Osteocyte (in vitro differentiated cells): Measurements from ENCODE around the gene CES4A. TPM values are rescaled to one million over a fixed set of nuclear protein-coding genes. Genes with fewer than 3 reads are reported as not detected.

Experiments
- DNase-seq: peaks from one replicate; pipeline ENCODE4 v3.0.0; 2021; ENCODE audit warnings: mixed read lengths; ENCODE audit not compliant: unreplicated experiment; ENCODE audit errors: extremely low spot score
- H3K27ac Mint-ChIP-seq: one replicate; pipeline ENCODE4 v1.8.0; 2021; ENCODE audit warnings: mild to moderate bottlenecking, mixed read lengths; ENCODE audit not compliant: unreplicated experiment
- H3K27me3 Mint-ChIP-seq: one replicate; pipeline ENCODE4 v1.8.0; 2021; ENCODE audit warnings: mixed read lengths; ENCODE audit not compliant: unreplicated experiment
- H3K36me3 Mint-ChIP-seq: one replicate; pipeline ENCODE4 v1.8.0; 2021; ENCODE audit warnings: mixed read lengths; ENCODE audit not compliant: unreplicated experiment
- H3K4me1 Mint-ChIP-seq: one replicate; pipeline ENCODE4 v1.8.0; 2021; ENCODE audit warnings: mixed read lengths; ENCODE audit not compliant: unreplicated experiment
- H3K4me3 Mint-ChIP-seq: one replicate; pipeline ENCODE4 v1.8.0; 2021; ENCODE audit warnings: mild to moderate bottlenecking, moderate library complexity, mixed read lengths; ENCODE audit not compliant: unreplicated experiment
- H3K9me3 Mint-ChIP-seq: one replicate; pipeline ENCODE4 v1.8.0; 2021; ENCODE audit warnings: mixed read lengths; ENCODE audit not compliant: unreplicated experiment
- total RNA-seq: library from RNA; stranded (reverse); gene quantifications from 2 replicates; pipeline ENCODE4 v1.2.1, GENCODE V29; 2021
- TF ChIP-seq, protein P1 (sequence below): fragments of 200-600 bp; sonication (generic); IDR thresholded peaks from 2 replicates; pipeline ENCODE4 v1.5.0; 2021; ENCODE audit warnings: antibody characterized with exemption, mild to moderate bottlenecking, moderate library complexity

CES4A gene
- total RNA-seq, 1 donor from 2014 or later, result 3.8 TPM

DNA sequence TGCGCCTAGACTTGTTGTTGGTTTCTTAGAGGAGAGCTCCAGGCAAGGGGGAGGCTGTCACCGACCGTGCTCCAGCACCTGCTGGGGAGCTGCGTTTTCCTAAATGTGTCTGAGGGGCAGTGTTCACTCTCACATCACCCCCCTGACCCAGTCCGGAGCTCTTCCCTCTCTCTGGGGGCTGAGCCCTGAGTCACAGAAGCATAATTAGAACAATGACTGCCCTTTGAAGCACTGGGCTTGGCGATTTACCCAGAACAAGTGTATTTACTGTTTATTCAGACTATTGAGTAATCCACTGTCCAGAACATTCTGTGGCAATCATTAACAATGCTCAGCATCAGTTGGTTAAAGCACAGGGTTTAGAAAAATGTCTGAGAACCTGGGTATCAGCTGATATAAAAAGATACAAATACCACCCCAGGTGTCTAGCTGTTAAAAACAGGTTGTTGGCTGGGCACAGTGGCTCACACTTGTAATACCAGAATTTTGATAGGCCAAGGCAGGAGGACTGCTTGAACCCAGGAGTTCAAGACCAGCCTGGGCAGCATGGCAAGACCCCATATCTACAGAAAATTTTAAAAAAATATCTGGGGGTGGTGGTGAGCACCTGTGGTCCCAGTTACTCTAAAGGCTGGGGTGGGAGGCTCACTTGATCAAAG lies 8.1 kb downstream of the CES4A start:
- Mint-ChIP-seq H3K27ac (no peak overlapping the region), H3K27me3 (peaks cover 3% of the 10 kb centered on the region), H3K36me3 (no peaks in the 10 kb centered on the region), H3K4me1 (peaks cover 5% of the 10 kb centered on the region), H3K9me3 (no peaks in the 10 kb centered on the region), H3K4me3 (no peak overlapping the region)
- DNase-seq, result no peak
- TF ChIP-seq, protein P1, sequence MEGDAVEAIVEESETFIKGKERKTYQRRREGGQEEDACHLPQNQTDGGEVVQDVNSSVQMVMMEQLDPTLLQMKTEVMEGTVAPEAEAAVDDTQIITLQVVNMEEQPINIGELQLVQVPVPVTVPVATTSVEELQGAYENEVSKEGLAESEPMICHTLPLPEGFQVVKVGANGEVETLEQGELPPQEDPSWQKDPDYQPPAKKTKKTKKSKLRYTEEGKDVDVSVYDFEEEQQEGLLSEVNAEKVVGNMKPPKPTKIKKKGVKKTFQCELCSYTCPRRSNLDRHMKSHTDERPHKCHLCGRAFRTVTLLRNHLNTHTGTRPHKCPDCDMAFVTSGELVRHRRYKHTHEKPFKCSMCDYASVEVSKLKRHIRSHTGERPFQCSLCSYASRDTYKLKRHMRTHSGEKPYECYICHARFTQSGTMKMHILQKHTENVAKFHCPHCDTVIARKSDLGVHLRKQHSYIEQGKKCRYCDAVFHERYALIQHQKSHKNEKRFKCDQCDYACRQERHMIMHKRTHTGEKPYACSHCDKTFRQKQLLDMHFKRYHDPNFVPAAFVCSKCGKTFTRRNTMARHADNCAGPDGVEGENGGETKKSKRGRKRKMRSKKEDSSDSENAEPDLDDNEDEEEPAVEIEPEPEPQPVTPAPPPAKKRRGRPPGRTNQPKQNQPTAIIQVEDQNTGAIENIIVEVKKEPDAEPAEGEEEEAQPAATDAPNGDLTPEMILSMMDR, result no peak

DNA sequence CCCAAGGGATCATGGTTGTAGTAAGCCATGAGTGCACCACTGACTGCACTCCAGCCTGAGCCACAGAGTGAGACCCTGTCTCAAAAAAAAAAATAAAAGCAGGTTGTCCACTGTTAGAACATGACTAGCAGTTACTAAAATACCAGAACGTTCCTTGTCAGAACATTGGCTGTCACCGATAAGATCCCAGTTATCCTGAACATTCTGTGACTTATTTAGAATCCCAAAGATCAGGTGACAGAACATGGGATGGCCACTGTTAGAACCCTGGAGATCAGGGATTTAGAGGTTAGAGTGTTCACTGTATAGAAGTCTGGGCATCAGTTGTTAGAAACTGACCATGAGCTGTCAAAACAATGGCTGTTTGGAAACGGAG lies 8.6 kb downstream of the CES4A start:
- Mint-ChIP-seq H3K27ac (no peak overlapping the region), H3K4me3 (no peak overlapping the region), H3K27me3 (peaks cover 2% of the 10 kb centered on the region), H3K4me1 (peaks cover 5% of the 10 kb centered on the region), H3K9me3 (no peaks in the 10 kb centered on the region), H3K36me3 (no peaks in the 10 kb centered on the region)
- TF ChIP-seq, protein P1, result no peak
- no peak for DNase-seq

DNA sequence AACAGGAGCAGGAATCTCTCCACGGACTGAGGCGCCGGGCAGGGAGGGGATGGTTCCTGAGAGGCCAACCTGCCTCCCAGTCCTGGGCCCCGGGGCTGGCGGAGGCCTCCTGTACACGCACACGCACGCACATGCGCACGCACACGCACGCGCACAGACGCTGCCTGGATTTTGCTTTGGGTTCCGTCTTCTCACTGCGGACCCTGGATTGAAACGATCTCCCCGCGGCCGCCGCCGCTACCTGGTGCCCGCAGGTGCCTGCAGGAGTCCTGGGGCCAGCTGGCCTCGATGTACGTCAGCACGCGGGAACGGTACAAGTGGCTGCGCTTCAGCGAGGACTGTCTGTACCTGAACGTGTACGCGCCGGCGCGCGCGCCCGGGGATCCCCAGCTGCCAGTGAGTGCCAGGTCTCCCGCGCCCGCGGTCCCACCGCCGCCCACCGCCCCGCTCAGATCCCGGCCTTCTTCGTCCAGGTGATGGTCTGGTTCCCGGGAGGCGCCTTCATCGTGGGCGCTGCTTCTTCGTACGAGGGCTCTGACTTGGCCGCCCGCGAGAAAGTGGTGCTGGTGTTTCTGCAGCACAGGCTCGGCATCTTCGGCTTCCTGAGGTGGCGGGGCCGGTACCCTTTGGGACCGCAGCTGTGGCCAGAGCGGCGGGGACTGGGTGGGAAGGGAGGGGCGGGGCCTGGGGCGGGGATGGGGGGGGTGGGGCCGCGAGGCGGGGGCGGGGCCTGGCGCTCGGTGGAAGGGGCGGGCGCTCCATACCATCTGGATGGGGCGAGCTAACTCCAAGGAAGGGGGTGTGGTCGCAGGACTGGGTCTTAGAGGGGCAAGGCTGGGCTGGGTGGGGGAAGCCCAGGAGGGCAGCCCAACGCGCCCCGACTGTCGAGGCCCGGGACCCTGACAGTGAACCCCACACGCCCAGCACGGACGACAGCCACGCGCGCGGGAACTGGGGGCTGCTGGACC lies 12.3 kb downstream of the CES4A start:
- Mint-ChIP-seq H3K4me1 (peaks cover 5% of the 10 kb centered on the region), H3K9me3 (no peaks in the 10 kb centered on the region), H3K4me3 (peak overlapping the region; percentile 64), H3K27me3 (peaks cover 2% of the 10 kb centered on the region), H3K36me3 (no peaks in the 10 kb centered on the region), H3K27ac (no peak overlapping the region)
- no peak for DNase-seq
- TF ChIP-seq, protein P1, result no peak

DNA sequence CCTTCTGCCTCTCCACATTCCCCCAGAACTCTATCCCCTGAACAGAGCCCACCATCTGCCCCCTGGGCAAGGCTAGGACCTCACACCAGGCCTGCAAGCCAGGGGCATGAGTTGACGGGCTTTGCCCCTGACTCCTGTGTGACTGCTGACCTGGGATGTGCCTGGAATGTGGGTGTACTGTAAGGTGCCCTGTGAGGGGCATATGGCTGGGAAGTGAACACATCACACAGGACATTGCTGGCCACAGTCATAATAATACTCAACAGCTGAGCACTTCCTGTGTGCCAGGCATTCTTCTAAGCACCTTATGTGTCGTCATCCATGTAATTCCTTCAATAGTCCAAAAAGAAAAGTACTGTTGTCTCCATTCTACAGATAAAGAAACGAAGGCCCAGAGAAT lies 13.3 kb downstream of the CES4A start:
- Mint-ChIP-seq H3K27ac (no peak overlapping the region), H3K36me3 (no peaks in the 10 kb centered on the region), H3K9me3 (no peaks in the 10 kb centered on the region), H3K4me3 (no peak overlapping the region), H3K4me1 (peaks cover 5% of the 10 kb centered on the region), H3K27me3 (peaks cover 2% of the 10 kb centered on the region)
- TF ChIP-seq, protein P1, result no peak
- no peak for DNase-seq
